ENCODE results near the gene ADRB2. TPM values are rescaled to one million over a fixed set of nuclear protein-coding genes. Genes with fewer than 3 reads are reported as not detected.

ADRB2 gene
- polyA plus RNA-seq, 2 of the 4 experiments (the other 2 are of a cell fraction): 0.18 to 0.34 TPM

DNA sequence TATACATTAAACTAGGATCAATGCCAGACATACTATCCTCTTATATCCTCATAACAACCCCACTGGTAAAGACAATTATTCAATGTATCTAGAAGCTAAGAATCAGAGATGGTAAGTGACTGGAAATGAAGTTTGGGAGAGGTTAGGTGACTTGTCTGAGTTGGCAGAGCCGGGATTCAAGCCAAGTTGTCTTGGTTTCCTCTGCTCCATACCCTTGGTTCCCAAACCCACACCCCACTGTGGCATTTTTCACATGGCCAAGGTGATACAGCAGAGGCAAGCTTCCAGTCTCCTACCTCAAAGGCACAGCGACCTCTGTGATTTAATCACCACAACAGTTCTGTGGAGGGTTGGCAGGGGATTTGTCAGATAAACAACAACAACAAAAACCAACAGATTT is 34.7 kb upstream of the ADRB2 start:
- CTCF ChIA-PET: interaction anchor here (1.2 to 3.1 kb wide), 3 partner anchors 28 to 244 kb away, joined by 4 to 10 read pairs (median 7); no protein-coding TSS in a partner anchor
- no peak overlapping the region for H3K4me3 ChIP-seq
- ATAC-seq: no peak
- FAIRE-seq: no peak
- H3K4me2 ChIP-seq: no peak overlapping the region
- 29% methylated on average over 2 of the region's 2 CpGs for WGBS (ENCODE audit: missing lambda C conversion rate)
- H3K9me3 ChIP-seq: no peaks in the 10 kb centered on the region
- DNase-seq (ENCODE audit: low read depth in 1 of 2, low spot score in 1 of 2): no peak
- no peak overlapping the region for H3K27ac ChIP-seq
- POLR2A ChIA-PET: no interaction called here
- H3K4me1 ChIP-seq: no peaks in the 10 kb centered on the region
- no peak for TF ChIP-seq EHF (CRISPR knock-in tag; IDR thresholded peaks at IDR 0.05)
- no peak for TF ChIP-seq TFCP2L1 (CRISPR knock-in tag; IDR thresholded peaks at IDR 0.05)
- no peak for TF ChIP-seq CBX2 (IDR thresholded peaks at IDR 0.05; ENCODE audit: borderline replicate concordance, low read depth)
- no peak for TF ChIP-seq RARB (CRISPR knock-in tag; IDR thresholded peaks at IDR 0.05)
- TF ChIP-seq SMC3 (IDR thresholded peaks at IDR 0.05): no peak
- no peak for TF ChIP-seq POLR2A (IDR thresholded peaks at IDR 0.05; ENCODE audit: low read length)
- no peak for TF ChIP-seq NPAS2 (CRISPR knock-in tag; IDR thresholded peaks at IDR 0.05; ENCODE audit: borderline replicate concordance)
- TF ChIP-seq HMGXB4 (CRISPR knock-in tag; IDR thresholded peaks at IDR 0.05; ENCODE audit: borderline replicate concordance): no peak
- no peak for TF ChIP-seq ELK1 (IDR thresholded peaks at IDR 0.05; ENCODE audit: low read depth, low read length)
- no peak for TF ChIP-seq CBX8 (IDR thresholded peaks at IDR 0.05)
- TF ChIP-seq PBX3 (IDR thresholded peaks at IDR 0.05): no peak

GRCh38 chr5:148792744-148793143 is 33.7 kb upstream of the ADRB2 start:
- no peak for ATAC-seq
- CTCF ChIA-PET: interaction anchor here (1.9 to 2.7 kb wide), 2 partner anchors 59 to 243 kb away, joined by 7 to 13 read pairs; no protein-coding TSS in a partner anchor

GRCh38 chr5:148793261-148793660 is 33.1 kb upstream of the ADRB2 start:
- H3K4me3 ChIP-seq: no peak overlapping the region
- H3K4me1 ChIP-seq: no peaks in the 10 kb centered on the region
- POLR2A ChIA-PET: no interaction called here
- H3K4me2 ChIP-seq: no peak overlapping the region
- FAIRE-seq (no peak), DNase-seq (ENCODE audit: low read depth in 1 of 2, low spot score in 1 of 2) (no peak), ATAC-seq (no peak)
- no peak overlapping the region for H3K27ac ChIP-seq
- CTCF ChIA-PET: interaction anchor here (1.0 to 2.7 kb wide), 3 partner anchors 60 to 476 kb away, joined by 3 to 13 read pairs (median 7); no protein-coding TSS in a partner anchor
- no peaks in the 10 kb centered on the region for H3K9me3 ChIP-seq
- TF ChIP-seq EP300 (IDR thresholded peaks at IDR 0.05) (no peak), CEBPB (IDR thresholded peaks at IDR 0.05) (no peak), HDAC2 (IDR thresholded peaks at IDR 0.05) (no peak), KDM5A (IDR thresholded peaks at IDR 0.05) (no peak), CBX8 (IDR thresholded peaks at IDR 0.05) (no peak), HEYL (CRISPR knock-in tag; IDR thresholded peaks at IDR 0.05) (no peak), HMGXB4 (CRISPR knock-in tag; IDR thresholded peaks at IDR 0.05; ENCODE audit: borderline replicate concordance) (no peak), FOSL2 (IDR thresholded peaks at IDR 0.05) (no peak), FOSL2 (CRISPR knock-in tag; IDR thresholded peaks at IDR 0.05) (no peak)
- TF ChIP-seq, protein P1, sequence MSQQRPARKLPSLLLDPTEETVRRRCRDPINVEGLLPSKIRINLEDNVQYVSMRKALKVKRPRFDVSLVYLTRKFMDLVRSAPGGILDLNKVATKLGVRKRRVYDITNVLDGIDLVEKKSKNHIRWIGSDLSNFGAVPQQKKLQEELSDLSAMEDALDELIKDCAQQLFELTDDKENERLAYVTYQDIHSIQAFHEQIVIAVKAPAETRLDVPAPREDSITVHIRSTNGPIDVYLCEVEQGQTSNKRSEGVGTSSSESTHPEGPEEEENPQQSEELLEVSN (IDR thresholded peaks at IDR 0.05; ENCODE audit: borderline replicate concordance, low read depth): no peak
- TF ChIP-seq, protein P2, sequence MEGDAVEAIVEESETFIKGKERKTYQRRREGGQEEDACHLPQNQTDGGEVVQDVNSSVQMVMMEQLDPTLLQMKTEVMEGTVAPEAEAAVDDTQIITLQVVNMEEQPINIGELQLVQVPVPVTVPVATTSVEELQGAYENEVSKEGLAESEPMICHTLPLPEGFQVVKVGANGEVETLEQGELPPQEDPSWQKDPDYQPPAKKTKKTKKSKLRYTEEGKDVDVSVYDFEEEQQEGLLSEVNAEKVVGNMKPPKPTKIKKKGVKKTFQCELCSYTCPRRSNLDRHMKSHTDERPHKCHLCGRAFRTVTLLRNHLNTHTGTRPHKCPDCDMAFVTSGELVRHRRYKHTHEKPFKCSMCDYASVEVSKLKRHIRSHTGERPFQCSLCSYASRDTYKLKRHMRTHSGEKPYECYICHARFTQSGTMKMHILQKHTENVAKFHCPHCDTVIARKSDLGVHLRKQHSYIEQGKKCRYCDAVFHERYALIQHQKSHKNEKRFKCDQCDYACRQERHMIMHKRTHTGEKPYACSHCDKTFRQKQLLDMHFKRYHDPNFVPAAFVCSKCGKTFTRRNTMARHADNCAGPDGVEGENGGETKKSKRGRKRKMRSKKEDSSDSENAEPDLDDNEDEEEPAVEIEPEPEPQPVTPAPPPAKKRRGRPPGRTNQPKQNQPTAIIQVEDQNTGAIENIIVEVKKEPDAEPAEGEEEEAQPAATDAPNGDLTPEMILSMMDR (IDR thresholded peaks at IDR 0.05): no peak

More at GRCh38 chr5:148792744-148793143, 33.7 kb upstream of the ADRB2 start:
- no peak overlapping the region for H3K27ac ChIP-seq
- POLR2A ChIA-PET: no interaction called here
- 56% methylated on average over 4 of the region's 4 CpGs for WGBS (ENCODE audit: missing lambda C conversion rate)
- H3K9me3 ChIP-seq: no peaks in the 10 kb centered on the region
- H3K4me1 ChIP-seq: no peaks in the 10 kb centered on the region
- no peak overlapping the region for H3K4me3 ChIP-seq
- DNase-seq (ENCODE audit: low read depth in 1 of 2, low spot score in 1 of 2) (no peak), FAIRE-seq (no peak)
- H3K4me2 ChIP-seq: no peak overlapping the region
- no peak for TF ChIP-seq CHD4 (IDR thresholded peaks at IDR 0.05; ENCODE audit: borderline replicate concordance)
- no peak for TF ChIP-seq NR3C1 (IDR thresholded peaks at IDR 0.05)
- no peak for TF ChIP-seq GATA3 (IDR thresholded peaks at IDR 0.05; ENCODE audit: borderline replicate concordance)
- TF ChIP-seq, protein P3, sequence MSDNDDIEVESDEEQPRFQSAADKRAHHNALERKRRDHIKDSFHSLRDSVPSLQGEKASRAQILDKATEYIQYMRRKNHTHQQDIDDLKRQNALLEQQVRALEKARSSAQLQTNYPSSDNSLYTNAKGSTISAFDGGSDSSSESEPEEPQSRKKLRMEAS (IDR thresholded peaks at IDR 0.05): no peak
- TF ChIP-seq ZNF302 (CRISPR knock-in tag; IDR thresholded peaks at IDR 0.05): no peak
- no peak for TF ChIP-seq FOSB (CRISPR knock-in tag; IDR thresholded peaks at IDR 0.05)
- TF ChIP-seq POLR2A (IDR thresholded peaks at IDR 0.05; ENCODE audit: low read length): no peak
- TF ChIP-seq HOXB5 (CRISPR knock-in tag; IDR thresholded peaks at IDR 0.05): no peak
- TF ChIP-seq ELK1 (IDR thresholded peaks at IDR 0.05; ENCODE audit: low read depth, low read length): no peak
- TF ChIP-seq RNF2 (IDR thresholded peaks at IDR 0.05; ENCODE audit: borderline replicate concordance, low read depth): no peak

Measured in A549 (cell line).